IMR-90 (cell line): ENCODE measurements around the gene ACIN1. TPM values are rescaled to one million over a fixed set of nuclear protein-coding genes. Genes with fewer than 3 reads are reported as not detected.

Experiments used
- ATAC-seq: fragments of 200-7000 bp; cut with Tn5 transposase; 2 replicates; pipeline ENCODE4 v1.9.1; 2020; ENCODE audit warnings: low read depth, mild to moderate bottlenecking, moderate library complexity
- BruUV-seq: library from RNA; stranded (reverse); fragments of 400-500 nt; replicated peaks from 2 replicates; lab custom pipeline; 2021; lab: Mats Ljungman, UMichigan
- CTCF ChIA-PET: fragments of 300-600 bp; formaldehyde crosslinking; extraction: SDS; loops from one replicate; lab custom pipeline; 2021; ENCODE audit warnings: antibody characterized with exemption; lab: Yijun Ruan, JAX
- POLR2A ChIA-PET: fragments of 300-600 bp; sonication (Branson Sonifier 250); formaldehyde crosslinking; loops from one replicate; lab custom pipeline; 2022; ENCODE audit warnings: antibody characterized with exemption; ENCODE audit not compliant: unreplicated experiment; lab: Charles Lee
- DNase-seq: peaks from one replicate; pipeline ENCODE4 v3.0.0; 2013
- H2AFZ ChIP-seq: replicated peaks from 2 replicates; pipeline ENCODE3; 2013; ENCODE audit warnings: low read length, mild to moderate bottlenecking; ENCODE audit not compliant: poor library complexity
- H2AK5ac ChIP-seq: 2 replicates; pipeline ENCODE4 v1.6.1; 2013; ENCODE audit warnings: low read depth, low read length, inconsistent platforms
- H2AK9ac ChIP-seq: replicated peaks from 2 replicates; pipeline ENCODE3; 2013; ENCODE audit warnings: mild to moderate bottlenecking, low read depth, low read length, moderate library complexity; ENCODE audit not compliant: poor library complexity
- H2BK120ac ChIP-seq: 2 replicates; pipeline ENCODE4 v1.6.1; 2013; ENCODE audit warnings: low read depth, low read length, inconsistent platforms
- H2BK15ac ChIP-seq: 3 replicates; pipeline ENCODE4 v1.6.1; 2013; ENCODE audit warnings: low read depth, low read length, inconsistent platforms
- H2BK20ac ChIP-seq: 2 replicates; pipeline ENCODE4 v1.6.1; 2013; ENCODE audit warnings: low read depth, mild to moderate bottlenecking, inconsistent platforms, low read length, moderate library complexity
- H2BK5ac ChIP-seq: 2 replicates; pipeline ENCODE4 v1.6.1; 2013; ENCODE audit warnings: mild to moderate bottlenecking, low read depth, low read length, inconsistent platforms; ENCODE audit not compliant: poor library complexity, severe bottlenecking
- H3K14ac ChIP-seq: replicated peaks from 2 replicates; pipeline ENCODE4 v1.6.1; 2013; ENCODE audit warnings: low read depth, low read length, inconsistent platforms
- H3K18ac ChIP-seq: 2 replicates; pipeline ENCODE4 v1.6.1; 2013; ENCODE audit warnings: low read depth, low read length, control low read depth
- H3K23ac ChIP-seq: 2 replicates; pipeline ENCODE4 v1.6.1; 2013; ENCODE audit warnings: low read depth, low read length, inconsistent platforms
- H3K27ac ChIP-seq: 2 replicates; pipeline ENCODE4 v1.5.1; 2013; ENCODE audit warnings: mild to moderate bottlenecking, control low read depth, low read length; ENCODE audit not compliant: insufficient read depth
- H3K27me3 ChIP-seq: 2 replicates; pipeline ENCODE4 v1.6.1; 2013; ENCODE audit warnings: low read length; ENCODE audit not compliant: control insufficient read depth, insufficient read depth
- H3K36me3 ChIP-seq: 2 replicates; pipeline ENCODE4 v1.6.1; 2013; ENCODE audit warnings: low read length, mixed read lengths; ENCODE audit not compliant: control insufficient read depth, insufficient read depth
- H3K4ac ChIP-seq: 2 replicates; pipeline ENCODE4 v1.6.1; 2013; ENCODE audit warnings: low read depth, low read length, inconsistent platforms
- H3K4me1 ChIP-seq: 2 replicates; pipeline ENCODE4 v1.6.1; 2013; ENCODE audit warnings: low read length, mixed read lengths; ENCODE audit not compliant: control insufficient read depth, insufficient read depth
- H3K4me2 ChIP-seq: 2 replicates; pipeline ENCODE4 v1.6.1; 2013; ENCODE audit warnings: low read depth, mild to moderate bottlenecking, control low read depth, low read length, moderate library complexity
- H3K4me3 ChIP-seq: 2 replicates; pipeline ENCODE4 v1.5.1; 2013; ENCODE audit warnings: low read depth, mild to moderate bottlenecking, control low read depth, low read length, moderate library complexity; ENCODE audit not compliant: insufficient read depth
- H3K56ac ChIP-seq: 2 replicates; pipeline ENCODE4 v1.6.1; 2013; ENCODE audit warnings: low read length, inconsistent platforms; ENCODE audit not compliant: insufficient read depth; ENCODE audit errors: extremely low read depth
- H3K79me1 ChIP-seq, 2 experiments: 2 replicates each; pipeline ENCODE4 v1.6.1; 2013; ENCODE audit warnings: low read length in 2 of 2, inconsistent platforms in 1 of 2, low read depth in 1 of 2
- H3K9ac ChIP-seq: 2 replicates; pipeline ENCODE4 v1.6.1; 2013; ENCODE audit warnings: low read depth, low read length, control low read depth
- H3K9me1 ChIP-seq: 2 replicates; pipeline ENCODE4 v1.6.1; 2013; ENCODE audit warnings: low read length, inconsistent platforms; ENCODE audit not compliant: insufficient read depth
- H3K9me3 ChIP-seq: 2 replicates; pipeline ENCODE4 v1.6.1; 2013; ENCODE audit warnings: low read length; ENCODE audit not compliant: control insufficient read depth, insufficient read depth
- H4K20me1 ChIP-seq: 2 replicates; pipeline ENCODE4 v1.6.1; 2013; ENCODE audit warnings: low read length, inconsistent platforms; ENCODE audit not compliant: insufficient read depth
- H4K5ac ChIP-seq: 2 replicates; pipeline ENCODE4 v1.6.1; 2013; ENCODE audit warnings: mild to moderate bottlenecking, low read depth, low read length, control low read depth
- H4K8ac ChIP-seq, 2 experiments: 2 replicates each; pipeline ENCODE4 v1.6.1; 2013; ENCODE audit warnings: low read depth in 2 of 2, low read length in 2 of 2, control low read depth in 1 of 2, inconsistent platforms in 1 of 2
- H4K91ac ChIP-seq: 2 replicates; pipeline ENCODE4 v1.6.1; 2013; ENCODE audit warnings: low read depth, low read length, inconsistent platforms; ENCODE audit not compliant: insufficient read depth
- CEBPB ChIP-seq: IDR thresholded peaks from 2 replicates; pipeline ENCODE4 v1.6.1; 2012; ENCODE audit warnings: low read depth, low read length, improper control_type of control experiment
- CHD1 ChIP-seq: IDR thresholded peaks from 2 replicates; pipeline ENCODE4 v1.6.1; 2012; ENCODE audit warnings: low read depth, low read length, improper control_type of control experiment
- CTCF ChIP-seq: conservative IDR thresholded peaks from 2 replicates; pipeline ENCODE4 v1.5.1; 2012; ENCODE audit warnings: mild to moderate bottlenecking, low read depth, low read length, improper control_type of control experiment
- MAFK ChIP-seq: IDR thresholded peaks from 2 replicates; pipeline ENCODE4 v1.6.1; 2012; ENCODE audit warnings: low read depth, low read length, improper control_type of control experiment
- MAZ ChIP-seq: IDR thresholded peaks from 2 replicates; pipeline ENCODE4 v1.6.1; 2012; ENCODE audit warnings: low read depth, mild to moderate bottlenecking, low read length, improper control_type of control experiment, moderate library complexity, borderline replicate concordance
- MXI1 ChIP-seq: IDR thresholded peaks from 2 replicates; pipeline ENCODE4 v1.6.1; 2012; ENCODE audit warnings: low read depth, mild to moderate bottlenecking, low read length, moderate library complexity, borderline replicate concordance
- NFE2L2 ChIP-seq: fragments of 150-350 bp; IDR thresholded peaks from 2 replicates; pipeline ENCODE4 v1.6.1; 2016; ENCODE audit warnings: low read depth, mild to moderate bottlenecking, low read length
- POLR2A ChIP-seq: IDR thresholded peaks from 2 replicates; pipeline ENCODE4 v1.6.1; 2012; ENCODE audit warnings: mild to moderate bottlenecking, low read depth, low read length
- RAD21 ChIP-seq: IDR thresholded peaks from 2 replicates; pipeline ENCODE4 v1.6.1; 2012; ENCODE audit warnings: low read length, improper control_type of control experiment
- RFX5 ChIP-seq: IDR thresholded peaks from 2 replicates; pipeline ENCODE4 v1.8.0; 2012; ENCODE audit warnings: low read depth, mild to moderate bottlenecking, low read length, moderate library complexity
- SMC3 ChIP-seq: fragments of 150-350 bp; IDR thresholded peaks from 2 replicates; pipeline ENCODE4 v1.6.1; 2016; ENCODE audit warnings: low read depth, mild to moderate bottlenecking, antibody characterized with exemption, low read length, moderate library complexity
- dilution Hi-C: fragments of 300-500 bp; cut with HindIII; formaldehyde crosslinking; loops from one replicate; pipeline ENCODE4 v1.14.3; 2018; ENCODE audit warnings: low sequenced_read_pairs; ENCODE audit not compliant: unreplicated experiment
- in situ Hi-C: fragments of 300-500 bp; cut with MboI; formaldehyde crosslinking; loops from 3 replicates; pipeline ENCODE4 v1.14.3; 2019; ENCODE audit warnings: low sequenced_read_pairs, inconsistent platforms, mixed read lengths
- intact Hi-C: fragments of 100-400 bp; cut with micrococcal nuclease; formaldehyde crosslinking; loops from 2 replicates; pipeline ENCODE4 v1.10.0; 2022
- polyA plus RNA-seq, 3 experiments: library from polyadenylated mRNA; depleted of rRNA; stranded (reverse); fragments of >200 nt; gene quantifications; 2 replicates each; pipeline ENCODE4 v1.2.3, GENCODE V29; 2012; ENCODE audit warnings: low replicate concordance in 1 of 3
- total RNA-seq: library from RNA; depleted of rRNA; stranded (reverse); fragments of >200 nt; gene quantifications from 2 replicates; pipeline ENCODE4 v1.2.3, GENCODE V29; 2012
- TF ChIP-seq, protein P1 (sequence below): fragments of 150-350 bp; IDR thresholded peaks from 2 replicates; pipeline ENCODE4 v1.6.1; 2017; ENCODE audit warnings: mild to moderate bottlenecking, antibody characterized with exemption, low read length, low read depth

ACIN1 gene
- total and polyA plus RNA-seq, 2 of the 4 experiments (the other 2 are of a cell fraction): 73.8 to 185 TPM

DNA sequence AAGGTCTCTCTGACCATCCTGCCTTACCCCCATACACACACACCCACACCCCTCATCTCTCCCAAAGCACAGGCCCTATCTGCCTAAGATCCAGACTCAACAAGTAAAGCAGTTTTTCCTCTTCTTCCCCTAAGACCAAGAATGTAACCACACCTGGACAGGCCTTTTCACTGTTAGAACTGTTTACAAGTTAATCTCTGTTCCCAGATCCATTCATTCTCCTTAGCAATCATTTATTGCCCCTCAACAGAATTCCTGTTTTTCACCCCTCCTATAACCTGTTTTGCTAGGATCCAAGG is 11.8 kb upstream of the ACIN1 start:
- H3K4me2 ChIP-seq: no peak overlapping the region
- ChIA-PET POLR2A (no interaction called here), CTCF (interaction anchor here (1.1 kb wide), 1 partner anchor 12 kb away, joined by 3 read pairs; the partner anchor contains the start of gene ACIN1)
- peaks cover 0 to 2% of the 10 kb centered on the region in 2 experiments; a peak in 1 of 4 replicates for H3K79me1 ChIP-seq
- H2BK20ac ChIP-seq: no peak overlapping the region
- H3K4me1 ChIP-seq: peaks cover 6% of the 10 kb centered on the region
- H2BK120ac ChIP-seq: no peak overlapping the region
- TF ChIP-seq POLR2A (no peak), RFX5 (no peak), CHD1 (no peak), CTCF (no peak), RAD21 (no peak), NFE2L2 (no peak), MAZ (no peak), MAFK (no peak), CEBPB (no peak), MXI1 (no peak), SMC3 (no peak)
- TF ChIP-seq, protein P1, sequence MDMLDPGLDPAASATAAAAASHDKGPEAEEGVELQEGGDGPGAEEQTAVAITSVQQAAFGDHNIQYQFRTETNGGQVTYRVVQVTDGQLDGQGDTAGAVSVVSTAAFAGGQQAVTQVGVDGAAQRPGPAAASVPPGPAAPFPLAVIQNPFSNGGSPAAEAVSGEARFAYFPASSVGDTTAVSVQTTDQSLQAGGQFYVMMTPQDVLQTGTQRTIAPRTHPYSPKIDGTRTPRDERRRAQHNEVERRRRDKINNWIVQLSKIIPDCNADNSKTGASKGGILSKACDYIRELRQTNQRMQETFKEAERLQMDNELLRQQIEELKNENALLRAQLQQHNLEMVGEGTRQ: no peak
- no peak overlapping the region for H3K14ac ChIP-seq
- H3K9me1 ChIP-seq: no peaks in the 10 kb centered on the region; the same call in 1 of the 2 replicates
- BruUV-seq: no TSS peak
- no peaks in the 10 kb centered on the region for H4K20me1 ChIP-seq
- H3K18ac ChIP-seq: no peak overlapping the region
- no peaks in the 10 kb centered on the region for H3K9me3 ChIP-seq
- H3K56ac ChIP-seq: no peak overlapping the region
- H4K91ac ChIP-seq: no peak overlapping the region
- H3K4me3 ChIP-seq: no peak overlapping the region
- H2BK15ac ChIP-seq: no peak overlapping the region
- H3K27ac ChIP-seq: no peak overlapping the region
- H3K9ac ChIP-seq: no peak overlapping the region
- H3K36me3 ChIP-seq: no peaks in the 10 kb centered on the region
- H4K8ac ChIP-seq: no peak overlapping the region
- in situ Hi-C loops (no loop called here), dilution Hi-C loops (no loop called here), intact Hi-C loops (no loop called here)
- H4K5ac ChIP-seq: no peak overlapping the region
- DNase-seq (no peak), ATAC-seq (no peak)
- H2AK9ac ChIP-seq: peak overlapping the region; percentile 30
- no peak overlapping the region for H2AFZ ChIP-seq
- no peak overlapping the region for H3K4ac ChIP-seq
- no peak overlapping the region for H2BK5ac ChIP-seq
- 0 out of 2 replicates have a peak overlapping the region, but pooled peaks have one; percentile 0 for H2AK5ac ChIP-seq
- H3K23ac ChIP-seq: no peak overlapping the region
- H3K27me3 ChIP-seq: no peaks in the 10 kb centered on the region
